VCaP (cell line): ENCODE results near the gene PRIM1.
A peak's percentile ranks its signal among the peaks of the same experiment; 100 is the strongest.
"Not testable (repeated sequence)": the region's sequence is repeated elsewhere in the genome, so short reads cannot be mapped to it uniquely, and the experiment has no call there.

Source experiments
- H3K27ac ChIP-seq: fragments of 450-650 bp; 2 replicates; pipeline ENCODE4 v1.5.1; 2017
- TF ChIP-seq, protein P1 (sequence below): fragments of 450-650 bp; conservative IDR thresholded peaks from 2 replicates; pipeline ENCODE4 v1.5.1; 2017; ENCODE audit warnings: mild to moderate bottlenecking, moderate library complexity

The PRIM1 gene

DNA sequence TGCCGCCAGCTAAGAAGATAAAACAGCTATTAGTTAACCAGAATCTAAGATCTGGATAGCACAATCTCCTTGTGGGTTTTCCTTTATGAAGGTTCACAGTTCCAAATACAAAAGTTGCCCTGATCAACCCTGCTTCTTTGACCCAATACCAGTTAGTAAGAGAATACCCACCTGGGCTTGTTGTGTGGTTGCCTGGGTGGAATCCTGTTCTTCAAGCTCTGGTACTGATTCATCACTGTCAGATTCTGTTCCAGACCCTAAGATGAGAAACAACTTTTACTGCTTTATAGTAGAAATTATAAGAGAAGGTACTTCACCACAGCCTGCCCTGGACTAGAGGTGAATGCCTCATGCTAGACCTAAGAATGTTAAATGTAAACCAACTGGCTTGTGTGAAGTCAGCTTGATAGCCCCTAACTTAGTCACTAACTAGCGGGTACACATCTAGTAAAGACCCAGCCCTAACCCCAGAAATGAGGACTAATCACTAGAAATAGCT lies 37.6 kb downstream of the PRIM1 start:
- TF ChIP-seq, protein P1, sequence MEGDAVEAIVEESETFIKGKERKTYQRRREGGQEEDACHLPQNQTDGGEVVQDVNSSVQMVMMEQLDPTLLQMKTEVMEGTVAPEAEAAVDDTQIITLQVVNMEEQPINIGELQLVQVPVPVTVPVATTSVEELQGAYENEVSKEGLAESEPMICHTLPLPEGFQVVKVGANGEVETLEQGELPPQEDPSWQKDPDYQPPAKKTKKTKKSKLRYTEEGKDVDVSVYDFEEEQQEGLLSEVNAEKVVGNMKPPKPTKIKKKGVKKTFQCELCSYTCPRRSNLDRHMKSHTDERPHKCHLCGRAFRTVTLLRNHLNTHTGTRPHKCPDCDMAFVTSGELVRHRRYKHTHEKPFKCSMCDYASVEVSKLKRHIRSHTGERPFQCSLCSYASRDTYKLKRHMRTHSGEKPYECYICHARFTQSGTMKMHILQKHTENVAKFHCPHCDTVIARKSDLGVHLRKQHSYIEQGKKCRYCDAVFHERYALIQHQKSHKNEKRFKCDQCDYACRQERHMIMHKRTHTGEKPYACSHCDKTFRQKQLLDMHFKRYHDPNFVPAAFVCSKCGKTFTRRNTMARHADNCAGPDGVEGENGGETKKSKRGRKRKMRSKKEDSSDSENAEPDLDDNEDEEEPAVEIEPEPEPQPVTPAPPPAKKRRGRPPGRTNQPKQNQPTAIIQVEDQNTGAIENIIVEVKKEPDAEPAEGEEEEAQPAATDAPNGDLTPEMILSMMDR: no peak
- no peak overlapping the region for H3K27ac ChIP-seq

DNA sequence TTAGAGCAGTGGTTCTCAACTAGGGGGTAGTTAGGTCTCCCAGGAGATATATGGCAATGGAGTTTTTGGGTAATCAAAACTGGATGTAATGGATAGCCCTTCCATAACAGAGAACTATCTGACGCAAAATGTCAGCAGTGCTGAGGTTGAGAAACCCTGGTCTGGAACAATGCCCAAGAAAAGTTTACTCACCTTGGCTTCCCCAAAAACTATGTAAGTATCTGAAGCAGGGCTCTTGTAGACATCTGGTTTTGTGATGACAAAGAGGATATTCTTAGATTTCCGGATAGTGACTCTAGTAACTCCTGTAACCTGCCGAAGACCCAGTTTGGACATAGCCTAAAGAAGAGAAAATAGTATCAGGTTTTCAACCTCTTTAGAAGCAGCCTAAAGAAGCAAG lies 38.8 kb downstream of the PRIM1 start:
- no peak overlapping the region for H3K27ac ChIP-seq
- TF ChIP-seq, protein P1: no peak

DNA sequence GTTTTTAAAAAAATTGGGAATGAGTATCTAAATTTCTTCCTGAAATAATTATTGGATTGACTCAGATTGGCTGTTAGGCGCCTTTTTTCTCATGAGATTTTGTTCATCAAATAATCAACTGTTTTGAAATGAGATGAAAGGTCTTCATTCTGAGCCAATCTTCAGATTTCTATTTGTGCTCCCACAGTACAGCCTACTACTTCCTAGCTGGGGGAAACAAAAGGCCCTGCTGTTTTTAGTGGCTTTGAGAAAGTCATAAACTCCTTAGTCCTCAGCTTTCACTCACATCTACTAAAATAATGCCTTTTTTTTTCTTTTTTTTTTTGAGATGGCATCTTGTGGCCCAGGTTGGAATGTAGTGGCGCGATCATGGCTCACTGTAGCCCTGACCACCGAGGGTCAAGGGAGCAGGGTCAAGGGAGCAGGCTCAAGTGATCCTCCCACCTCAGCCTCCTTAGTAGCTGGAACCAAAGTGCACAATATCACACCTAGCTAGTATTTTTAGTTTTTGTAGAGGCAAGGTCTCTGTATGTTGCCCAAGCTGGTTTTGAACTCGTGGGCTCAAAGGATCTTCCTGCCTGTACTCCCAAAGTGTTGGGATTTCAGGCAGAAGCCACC lies 42.3 kb downstream of the PRIM1 start:
- H3K27ac ChIP-seq: no peak overlapping the region
- TF ChIP-seq, protein P1: no peak

DNA sequence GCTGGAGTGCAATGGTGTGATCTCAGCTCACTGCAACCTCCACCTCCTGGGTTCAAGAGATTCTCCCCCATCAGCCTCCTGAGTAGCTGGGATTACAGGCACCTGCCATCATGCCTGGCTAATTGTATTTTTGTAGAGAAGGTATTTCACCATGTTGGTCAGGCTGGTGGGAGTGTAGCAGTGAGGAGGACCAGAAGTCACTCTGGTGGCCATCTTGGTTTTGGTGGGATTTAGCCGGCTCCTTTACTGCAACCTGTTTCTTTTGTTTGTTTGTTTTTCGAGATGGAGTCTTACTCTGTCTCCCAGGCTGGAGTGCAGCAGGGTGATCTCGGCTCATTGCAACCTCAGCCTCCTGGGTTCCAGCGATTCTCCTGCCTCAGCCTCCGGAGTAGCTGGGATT lies 47.6 kb downstream of the PRIM1 start:
- not testable (repeated sequence) for H3K27ac ChIP-seq

DNA sequence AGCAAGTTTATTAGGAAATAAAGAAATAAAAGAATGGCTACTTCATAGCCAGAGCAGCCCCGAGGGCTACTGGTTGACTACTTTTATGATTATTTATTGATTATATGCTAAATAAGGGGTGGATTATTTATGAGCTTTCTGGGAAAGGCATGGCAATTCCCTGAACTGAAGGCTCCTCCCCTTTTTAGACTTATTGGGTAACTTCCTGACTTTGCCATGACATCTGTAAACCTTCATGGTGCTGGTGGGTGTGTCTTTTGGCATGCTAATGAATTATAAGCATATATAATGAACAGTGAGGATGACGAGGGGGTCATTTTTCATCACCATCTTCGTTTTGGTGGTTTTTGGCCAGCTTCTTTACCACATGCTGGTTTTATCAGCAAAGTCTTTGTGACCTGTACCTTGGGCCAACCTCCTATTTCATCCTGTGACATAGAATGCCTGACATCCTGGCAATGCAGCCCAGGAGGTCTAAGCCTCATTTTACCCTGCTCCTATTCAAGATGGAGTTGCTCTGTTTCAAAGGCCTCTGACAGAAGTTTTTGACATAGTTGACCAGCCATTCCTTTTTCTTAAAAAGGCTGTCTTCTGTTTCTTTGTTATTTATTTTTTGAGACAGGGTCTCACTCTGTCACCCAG lies 53.0 kb downstream of the PRIM1 start:
- H3K27ac ChIP-seq: no peak overlapping the region

DNA sequence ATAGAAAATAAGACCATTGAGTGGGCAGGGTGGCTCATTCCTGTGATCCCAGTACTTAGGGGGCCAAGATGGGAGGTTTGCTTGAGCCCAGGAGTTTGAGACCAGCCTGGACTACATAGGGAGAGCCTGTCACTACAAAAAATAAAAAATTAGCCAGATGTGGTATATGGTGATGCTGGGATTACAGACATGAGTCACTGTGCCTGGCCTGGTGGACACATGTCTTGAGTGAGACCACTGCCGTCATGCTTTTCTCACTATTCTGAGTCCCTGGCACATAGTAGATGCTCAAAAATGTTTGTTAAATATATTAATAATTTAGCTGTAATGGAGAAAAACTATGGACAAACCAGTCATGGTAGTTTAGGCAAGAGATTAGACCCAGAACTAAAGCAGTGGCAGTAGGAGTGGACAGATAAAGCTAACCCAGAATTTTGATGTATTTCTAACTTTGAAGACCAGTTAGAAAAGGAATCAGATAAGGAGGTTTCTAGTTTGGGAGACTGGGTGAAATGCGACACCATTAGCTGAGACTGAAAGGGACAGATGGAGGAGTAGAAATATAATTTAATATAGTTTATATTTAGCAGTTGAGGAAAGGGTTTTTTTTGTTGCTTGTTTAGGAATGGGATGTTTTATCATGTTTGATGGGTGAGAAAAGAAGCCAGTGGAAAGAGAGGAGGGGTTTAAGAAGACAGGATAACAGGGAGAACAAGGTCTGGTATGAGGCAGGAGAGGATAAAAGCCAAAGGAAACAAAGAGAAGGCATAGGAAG lies 56.6 kb downstream of the PRIM1 start:
- H3K27ac ChIP-seq: peak overlapping the region; percentile 32
- TF ChIP-seq, protein P1: no peak

More for the DNA sequence above, 53.0 kb downstream of the PRIM1 start:
- TF ChIP-seq, protein P1: no peak

DNA sequence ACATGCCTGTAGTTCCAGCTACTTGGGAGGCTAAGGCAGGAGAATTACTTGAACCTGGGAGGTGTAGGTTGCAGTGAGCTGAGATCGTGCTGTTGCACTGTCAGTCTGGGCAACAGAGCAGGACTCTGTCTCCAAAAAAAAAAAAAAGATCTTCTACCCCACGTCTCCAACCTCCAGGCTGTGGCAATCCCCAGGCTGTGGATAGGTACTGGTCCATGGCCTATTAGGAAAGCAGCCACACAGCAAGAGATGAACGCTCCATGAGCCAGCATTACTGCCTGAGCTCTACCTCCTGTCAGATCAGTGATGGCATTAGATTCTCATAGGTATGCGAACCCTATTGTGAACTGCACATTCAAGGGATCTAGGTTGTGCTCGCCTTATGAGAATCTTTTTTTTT lies 58.0 kb downstream of the PRIM1 start:
- TF ChIP-seq, protein P1: no peak
- H3K27ac ChIP-seq: no peak overlapping the region

DNA sequence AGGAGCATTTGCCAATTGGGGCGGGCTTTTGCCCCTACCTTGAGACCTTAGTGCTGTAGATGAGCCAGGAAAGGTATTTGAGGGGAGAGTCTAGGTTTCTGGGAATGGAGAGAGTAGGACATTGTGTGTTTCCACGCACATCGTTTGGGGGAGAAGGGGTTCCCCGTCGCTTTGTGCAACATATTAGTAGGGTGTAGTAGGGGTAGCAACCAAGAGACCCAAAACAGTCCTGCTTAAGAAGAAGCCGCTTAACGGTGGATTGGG lies 63.3 kb downstream of the PRIM1 start:
- H3K27ac ChIP-seq: peak overlapping the region; percentile 100
- TF ChIP-seq, protein P1: no peak
